Activated B cell treated with CpG ODN at 0.5 μM for 24 hours (primary cell): ENCODE measurements around the gene CHMP4B. TPM values are rescaled to one million over a fixed set of nuclear protein-coding genes. Genes with fewer than 3 reads are reported as not detected.

Source experiments
- ATAC-seq: fragments of 200-7000 bp; cut with Tn5 transposase; one replicate; pipeline ENCODE4 v1.10.0; 2021; ENCODE audit warnings: low read depth, mild to moderate bottlenecking, moderate library complexity
- CTCF ChIA-PET: fragments of 350-600 bp; sonication (Branson Sonifier 250); formaldehyde crosslinking; loops from one replicate; lab custom pipeline; 2021; ENCODE audit warnings: antibody characterized with exemption; lab: Charles Lee
- POLR2A ChIA-PET: fragments of 350-600 bp; sonication (Branson Sonifier 250); formaldehyde crosslinking; loops from one replicate; lab custom pipeline; 2021; ENCODE audit warnings: antibody characterized with exemption; lab: Charles Lee
- DNase-seq: peaks from one replicate; pipeline ENCODE4 v3.0.0; 2022
- H3K27ac Mint-ChIP-seq: one replicate; pipeline ENCODE4 v1.8.0; 2020; ENCODE audit warnings: mixed read lengths
- H3K27me3 Mint-ChIP-seq: one replicate; pipeline ENCODE4 v1.8.0; 2021; ENCODE audit warnings: mixed read lengths
- H3K36me3 Mint-ChIP-seq: one replicate; pipeline ENCODE4 v1.8.0; 2021; ENCODE audit warnings: low read depth, mixed read lengths
- H3K4me1 Mint-ChIP-seq: one replicate; pipeline ENCODE4 v1.8.0; 2021; ENCODE audit warnings: mixed read lengths
- H3K4me3 Mint-ChIP-seq: one replicate; pipeline ENCODE4 v1.8.0; 2020; ENCODE audit warnings: mild to moderate bottlenecking, mixed read lengths
- H3K9me3 Mint-ChIP-seq: one replicate; pipeline ENCODE4 v1.8.0; 2020; ENCODE audit warnings: mixed read lengths
- intact Hi-C: fragments of 100-400 bp; cut with micrococcal nuclease; formaldehyde crosslinking; loops from one replicate; pipeline ENCODE4 v1.15.1; 2024
- total RNA-seq: library from RNA; stranded (reverse); gene quantifications from 2 replicates; pipeline ENCODE4 v1.2.3, GENCODE V29; 2022
- TF ChIP-seq, protein P1 (sequence below): fragments of 200-600 bp; IDR thresholded peaks from one replicate; pipeline ENCODE4 v1.8.0; 2022; ENCODE audit warnings: antibody characterized with exemption, mild to moderate bottlenecking

The CHMP4B gene
- total RNA-seq, 1 donor from 2014 or later, result 116 TPM

DNA sequence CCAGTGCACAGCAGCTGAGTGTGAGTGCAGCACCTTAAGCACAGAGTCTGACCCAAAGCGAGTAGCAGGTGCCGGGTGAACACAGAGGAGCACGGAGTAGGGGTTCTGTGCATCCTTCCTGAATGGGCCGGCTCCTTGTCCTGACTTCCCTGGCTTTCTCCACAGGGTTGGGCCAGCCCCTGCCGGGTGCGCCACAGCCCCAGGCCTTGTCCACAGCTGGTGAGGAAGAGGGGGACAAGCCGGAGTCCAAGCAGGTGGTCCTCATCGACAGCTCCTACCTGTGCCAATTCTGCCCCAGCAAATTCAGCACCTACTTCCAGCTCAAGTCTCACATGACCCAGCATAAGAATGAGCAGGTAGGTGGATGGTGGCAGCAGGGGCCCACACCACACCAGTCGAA is 44.5 kb upstream of the CHMP4B start:
- no peak for DNase-seq
- ChIA-PET POLR2A (interaction anchor here (1.1 kb wide), 1 partner anchor 7 kb away, joined by 4 read pairs; no protein-coding TSS in a partner anchor), CTCF (no interaction called here)
- Mint-ChIP-seq H3K27ac (no peak overlapping the region), H3K9me3 (no peaks in the 10 kb centered on the region), H3K4me1 (peaks cover 7% of the 10 kb centered on the region), H3K36me3 (peaks cover 34% of the 10 kb centered on the region), H3K27me3 (no peaks in the 10 kb centered on the region), H3K4me3 (no peak overlapping the region)
- ATAC-seq, result no peak
- intact Hi-C loops, result no loop called here
- TF ChIP-seq, protein P1, sequence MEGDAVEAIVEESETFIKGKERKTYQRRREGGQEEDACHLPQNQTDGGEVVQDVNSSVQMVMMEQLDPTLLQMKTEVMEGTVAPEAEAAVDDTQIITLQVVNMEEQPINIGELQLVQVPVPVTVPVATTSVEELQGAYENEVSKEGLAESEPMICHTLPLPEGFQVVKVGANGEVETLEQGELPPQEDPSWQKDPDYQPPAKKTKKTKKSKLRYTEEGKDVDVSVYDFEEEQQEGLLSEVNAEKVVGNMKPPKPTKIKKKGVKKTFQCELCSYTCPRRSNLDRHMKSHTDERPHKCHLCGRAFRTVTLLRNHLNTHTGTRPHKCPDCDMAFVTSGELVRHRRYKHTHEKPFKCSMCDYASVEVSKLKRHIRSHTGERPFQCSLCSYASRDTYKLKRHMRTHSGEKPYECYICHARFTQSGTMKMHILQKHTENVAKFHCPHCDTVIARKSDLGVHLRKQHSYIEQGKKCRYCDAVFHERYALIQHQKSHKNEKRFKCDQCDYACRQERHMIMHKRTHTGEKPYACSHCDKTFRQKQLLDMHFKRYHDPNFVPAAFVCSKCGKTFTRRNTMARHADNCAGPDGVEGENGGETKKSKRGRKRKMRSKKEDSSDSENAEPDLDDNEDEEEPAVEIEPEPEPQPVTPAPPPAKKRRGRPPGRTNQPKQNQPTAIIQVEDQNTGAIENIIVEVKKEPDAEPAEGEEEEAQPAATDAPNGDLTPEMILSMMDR, result no peak

DNA sequence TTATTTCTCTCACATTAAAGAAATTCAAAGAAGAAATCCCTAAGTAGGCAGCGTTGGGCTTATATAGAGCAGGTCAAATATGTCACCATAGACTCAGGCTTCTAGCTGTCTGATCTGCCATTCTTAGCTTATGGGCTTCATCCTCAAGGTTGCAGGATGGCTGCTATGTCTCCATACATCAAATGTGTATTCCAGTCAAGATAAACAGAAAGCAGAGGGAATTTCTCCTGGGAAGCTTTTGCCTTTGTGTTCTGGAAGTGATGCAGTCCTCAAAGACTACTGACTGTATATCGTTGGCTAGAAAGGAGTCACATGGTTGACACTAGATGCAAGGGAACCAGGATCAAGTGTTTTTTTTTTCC is 43.4 kb upstream of the CHMP4B start:
- intact Hi-C loops, result no loop called here

DNA sequence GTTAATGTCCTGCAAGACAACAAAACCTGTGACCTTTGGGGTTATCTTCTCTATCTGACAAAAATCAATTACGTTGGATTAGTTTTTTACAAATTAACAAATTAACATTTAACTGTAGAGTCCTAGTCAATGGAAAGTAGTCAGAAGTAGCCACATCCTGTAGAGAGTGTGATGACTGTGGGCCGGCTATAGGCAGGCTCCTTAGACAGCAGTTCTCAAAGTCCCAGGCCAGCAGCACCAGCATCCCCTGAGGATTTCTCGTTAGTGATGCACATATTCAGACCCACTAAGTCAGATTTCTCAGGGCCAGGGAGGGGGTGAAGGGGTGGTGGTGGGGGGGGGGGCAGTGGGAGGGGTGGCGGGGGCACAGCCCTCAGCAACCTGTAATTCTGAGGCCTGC is 42.1 kb upstream of the CHMP4B start:
- Mint-ChIP-seq H3K4me1 (peaks cover 29% of the 10 kb centered on the region), H3K27me3 (no peaks in the 10 kb centered on the region), H3K9me3 (no peaks in the 10 kb centered on the region), H3K4me3 (no peak overlapping the region), H3K27ac (no peak overlapping the region), H3K36me3 (peaks cover 28% of the 10 kb centered on the region)
- ATAC-seq, result no peak
- ChIA-PET CTCF (interaction anchor here (0.9 kb wide), 1 partner anchor 301 kb away, joined by 3 read pairs; no protein-coding TSS in a partner anchor), POLR2A (no interaction called here)
- no peak for DNase-seq
- TF ChIP-seq, protein P1, result no peak
- intact Hi-C loops, result no loop called here

More for the DNA sequence above, 43.4 kb upstream of the CHMP4B start:
- H3K9me3 Mint-ChIP-seq, result no peaks in the 10 kb centered on the region
- no peaks in the 10 kb centered on the region for H3K27me3 Mint-ChIP-seq
- ChIA-PET POLR2A (interaction anchor here (0.9 to 1.1 kb wide), 2 partner anchors 9 to 11 kb away, joined by 4 read pairs; no protein-coding TSS in a partner anchor), CTCF (no interaction called here)
- peaks cover 17% of the 10 kb centered on the region for H3K4me1 Mint-ChIP-seq
- TF ChIP-seq, protein P1, result no peak
- no peak for DNase-seq
- H3K27ac Mint-ChIP-seq, result no peak overlapping the region
- H3K36me3 Mint-ChIP-seq, result peaks cover 28% of the 10 kb centered on the region
- ATAC-seq, result no peak
- H3K4me3 Mint-ChIP-seq, result no peak overlapping the region

DNA sequence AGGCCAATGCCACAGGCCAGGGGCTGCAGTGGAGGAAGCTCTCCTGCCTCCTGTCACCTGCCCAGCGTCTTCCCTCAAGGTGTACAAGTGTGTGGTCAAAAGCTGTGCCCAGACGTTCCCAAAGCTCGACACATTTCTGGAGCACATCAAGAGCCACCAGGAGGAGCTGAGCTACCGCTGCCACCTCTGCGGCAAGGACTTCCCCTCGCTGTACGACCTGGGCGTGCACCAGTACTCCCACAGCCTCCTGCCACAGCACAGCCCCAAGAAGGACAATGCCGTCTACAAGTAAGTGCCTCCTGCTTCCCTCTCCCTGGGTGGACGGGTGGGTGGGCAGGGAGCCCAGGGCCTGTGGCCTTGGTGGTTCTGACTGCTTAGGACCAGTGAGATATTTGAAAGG is 41.1 kb upstream of the CHMP4B start:
- TF ChIP-seq, protein P1, result no peak
- Mint-ChIP-seq H3K9me3 (no peaks in the 10 kb centered on the region), H3K4me3 (peak overlapping the region; percentile 45), H3K36me3 (peaks cover 27% of the 10 kb centered on the region), H3K27ac (peak overlapping the region; percentile 46), H3K27me3 (no peaks in the 10 kb centered on the region), H3K4me1 (peaks cover 39% of the 10 kb centered on the region)
- ATAC-seq (peak; percentile 40), DNase-seq (no peak)
- POLR2A ChIA-PET, result interaction anchor here (1.0 kb wide), 1 partner anchor 9 kb away, joined by 4 read pairs; no protein-coding TSS in a partner anchor
- CTCF ChIA-PET, result interaction anchor here (0.6 to 1.7 kb wide), 5 partner anchors 35 to 300 kb away, joined by 3 to 6 read pairs (median 3); no protein-coding TSS in a partner anchor
- intact Hi-C loops, result loop anchor here (1.0 to 2.0 kb wide), 3 partner anchors 89 to 359 kb away; no protein-coding TSS in a partner anchor

DNA sequence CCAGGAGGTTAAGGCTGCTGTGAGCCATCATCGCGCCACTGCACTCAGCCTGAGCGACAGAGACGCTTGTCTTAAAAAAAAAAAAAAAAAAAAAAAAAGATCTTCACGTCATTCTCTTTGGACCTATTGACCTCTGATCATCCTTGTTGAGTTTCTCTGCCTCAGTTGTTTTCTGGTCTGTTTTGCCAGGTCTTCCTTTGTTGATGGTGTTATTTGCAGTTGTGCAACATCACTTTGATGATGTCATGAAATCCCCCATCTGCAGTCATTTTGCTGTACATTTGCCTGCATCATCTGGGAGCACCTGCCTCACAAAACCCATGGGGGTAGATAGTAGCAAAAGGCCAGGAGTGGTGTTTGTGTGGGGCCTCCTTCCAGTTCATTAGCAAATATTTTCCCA is 39.2 kb upstream of the CHMP4B start:
- ChIA-PET CTCF (no interaction called here), POLR2A (interaction anchor here (1.1 to 2.9 kb wide), 3 partner anchors 39 to 40 kb away, joined by 3 to 7 read pairs (median 6); partner anchors contain the start of gene CHMP4B)
- DNase-seq (no peak), ATAC-seq (no peak)
- Mint-ChIP-seq H3K4me3 (no peak overlapping the region), H3K27me3 (no peaks in the 10 kb centered on the region), H3K4me1 (peaks cover 52% of the 10 kb centered on the region), H3K36me3 (peaks cover 23% of the 10 kb centered on the region), H3K27ac (peak overlapping the region; percentile 93), H3K9me3 (no peaks in the 10 kb centered on the region)
- TF ChIP-seq, protein P1, result no peak
- intact Hi-C loops, result loop anchor here (2.0 kb wide), 1 partner anchor 87 kb away; no protein-coding TSS in a partner anchor
